HCT116 (cell line): ENCODE results near the gene CCDC74A. TPM values are rescaled to one million over a fixed set of nuclear protein-coding genes. Genes with fewer than 3 reads are reported as not detected.

Experiments
- ATAC-seq: fragments of 200-7000 bp; cut with Tn5 transposase; 2 replicates; pipeline ENCODE4 v1.9.1; 2020; ENCODE audit warnings: mild to moderate bottlenecking, moderate library complexity
- BruUV-seq: library from RNA; stranded (reverse); fragments of 400-500 nt; replicated peaks from 2 replicates; lab custom pipeline; 2021; lab: Mats Ljungman, UMichigan
- CTCF ChIA-PET: fragments of 300-600 bp; sonication (Branson Sonifier 250); formaldehyde crosslinking; loops from one replicate; lab custom pipeline; 2021; ENCODE audit warnings: antibody characterized with exemption; lab: Charles Lee
- POLR2A ChIA-PET: fragments of 300-600, 350-600 bp; sonication (Branson Sonifier 250); formaldehyde crosslinking; loops from one replicate; lab custom pipeline; 2021; ENCODE audit warnings: antibody characterized with exemption; lab: Charles Lee
- RAD21 ChIA-PET, 2 experiments: fragments of 300-600 bp; sonication (Branson Sonifier 250); formaldehyde crosslinking; loops; one replicate each; lab custom pipeline; 2023; ENCODE audit warnings: low total read pairs in 2 of 2; ENCODE audit not compliant: uncharacterized antibody in 2 of 2, unreplicated experiment in 2 of 2, low non-redundant PET in 1 of 2; lab: Charles Lee
- DNase-seq: peaks from one replicate; pipeline ENCODE4 v3.0.0-alpha.2; 2010; ENCODE audit warnings: low read depth, low spot score
- H2AFZ ChIP-seq: fragments of 200-600 bp; shearing (Covaris generic), sonication (generic); 2 replicates; pipeline ENCODE4 v1.6.1; 2017; ENCODE audit warnings: low read depth, mixed run types, mixed read lengths, antibody characterized with exemption, low read length; ENCODE audit not compliant: poor library complexity, severe bottlenecking
- H3K27ac ChIP-seq: 2 replicates; pipeline ENCODE4 v1.5.1; 2012; ENCODE audit warnings: low read depth, low read length
- H3K27me3 ChIP-seq: fragments of 200-600 bp; sonication (generic); 2 replicates; pipeline ENCODE4 v1.6.1; 2016; ENCODE audit warnings: mixed run types, low read length, mixed read lengths; ENCODE audit not compliant: insufficient read depth
- H3K36me3 ChIP-seq, 2 experiments: fragments of 200-500 bp in 1 of 2; fragments of 200-600 bp in 1 of 2; sonication (Bioruptor generic) in 1 of 2; sonication (generic) in 1 of 2; 2 replicates each; pipeline versions ENCODE4 v1.5.1 to v1.6.1; 2014 to 2016; ENCODE audit warnings: low read length in 2 of 2, inconsistent platforms in 1 of 2, mixed read lengths in 1 of 2, mixed run types in 1 of 2; ENCODE audit not compliant: insufficient read depth in 2 of 2, control insufficient read depth in 1 of 2
- H3K4me1 ChIP-seq, 2 experiments: fragments of 200-600 bp in 1 of 2; sonication (generic) in 1 of 2; 2 replicates each; pipeline versions ENCODE4 v1.5.1 to v1.6.1; 2012 to 2017; ENCODE audit warnings: low read length in 2 of 2, inconsistent platforms in 1 of 2, mild to moderate bottlenecking in 1 of 2, mixed read lengths in 1 of 2, mixed run types in 1 of 2, moderate library complexity in 1 of 2; ENCODE audit not compliant: insufficient read depth in 2 of 2, control insufficient read depth in 1 of 2
- H3K4me2 ChIP-seq: fragments of 200-600 bp; sonication (generic); 2 replicates; pipeline ENCODE4 v1.6.1; 2017; ENCODE audit warnings: mixed run types, low read length, mixed read lengths
- H3K4me3 ChIP-seq, 2 experiments: fragments of 200-600 bp in 1 of 2; sonication (generic) in 1 of 2; replicated peaks in 1 of 2; 2 replicates each; pipeline ENCODE4 v1.5.1; 2011 to 2016; ENCODE audit warnings: low read length in 2 of 2, control low read depth in 1 of 2, low read depth in 1 of 2, mild to moderate bottlenecking in 1 of 2, mixed read lengths in 1 of 2, mixed run types in 1 of 2
- H3K79me2 ChIP-seq: fragments of 200-600 bp; sonication (generic); 2 replicates; pipeline ENCODE4 v1.6.1; 2017; ENCODE audit warnings: mild to moderate bottlenecking, mixed run types, low read length, moderate library complexity, mixed read lengths; ENCODE audit not compliant: insufficient read depth
- H3K9ac ChIP-seq: fragments of 200-600 bp; sonication (generic); 2 replicates; pipeline ENCODE4 v1.6.1; 2016; ENCODE audit warnings: low read length, mixed read lengths
- H3K9me2 ChIP-seq: fragments of 200-600 bp; sonication (generic), shearing (Covaris generic); 2 replicates; pipeline ENCODE4 v1.6.1; 2017; ENCODE audit warnings: mixed run types, mild to moderate bottlenecking, moderate library complexity; ENCODE audit not compliant: insufficient read depth
- H3K9me3 ChIP-seq, 2 experiments: fragments of 200-500 bp in 1 of 2; fragments of 200-600 bp in 1 of 2; sonication (Bioruptor generic) in 1 of 2; sonication (generic) in 1 of 2; 2 replicates each; pipeline ENCODE4 v1.6.1; 2014 to 2017; ENCODE audit warnings: low read length in 2 of 2, mixed read lengths in 2 of 2, inconsistent platforms in 1 of 2, low read depth in 1 of 2, mild to moderate bottlenecking in 1 of 2, mixed run types in 1 of 2, moderate library complexity in 1 of 2; ENCODE audit not compliant: control insufficient read depth in 1 of 2, insufficient read depth in 1 of 2
- H4K20me1 ChIP-seq: fragments of 200-600 bp; sonication (generic), shearing (Covaris generic); 2 replicates; pipeline ENCODE4 v1.6.1; 2017; ENCODE audit warnings: mixed run types, mild to moderate bottlenecking, moderate library complexity; ENCODE audit not compliant: insufficient read depth
- ATF3 ChIP-seq: IDR thresholded peaks from 2 replicates; pipeline ENCODE4 v1.6.1; 2012
- CEBPB ChIP-seq: IDR thresholded peaks from 2 replicates; pipeline ENCODE4 v1.6.1; 2012; ENCODE audit warnings: low read depth
- CTCF ChIP-seq, 3 experiments: fragments of 200-600 bp in 1 of 3; sonication (generic) in 1 of 3; IDR thresholded peaks in 2 of 3; conservative IDR thresholded peaks in 1 of 3; 2 replicates each; pipeline ENCODE4 v1.5.1; 2012 to 2017; ENCODE audit warnings: low read depth in 2 of 3, low read length in 2 of 3, antibody characterized with exemption in 1 of 3, borderline replicate concordance in 1 of 3, control low read depth in 1 of 3, mild to moderate bottlenecking in 1 of 3, mixed read lengths in 1 of 3, mixed run types in 1 of 3, moderate library complexity in 1 of 3; ENCODE audit not compliant: insufficient read depth in 1 of 3
- EGR1 ChIP-seq: IDR thresholded peaks from 2 replicates; pipeline ENCODE4 v1.6.1; 2012; ENCODE audit warnings: low read depth
- ELF1 ChIP-seq: IDR thresholded peaks from 2 replicates; pipeline ENCODE4 v1.6.1; 2012; ENCODE audit warnings: low read depth, borderline replicate concordance
- EZH2 ChIP-seq: fragments of 200-600 bp; sonication (generic); IDR thresholded peaks from 2 replicates; pipeline ENCODE4 v1.6.1; 2017; ENCODE audit warnings: antibody characterized with exemption, mixed run types
- EZH2phosphoT487 ChIP-seq: fragments of 200-600 bp; IDR thresholded peaks from 2 replicates; pipeline ENCODE4 v1.6.1; 2018; ENCODE audit warnings: antibody characterized with exemption, borderline replicate concordance
- FOSL1 ChIP-seq: IDR thresholded peaks from 2 replicates; pipeline ENCODE4 v1.6.1; 2012; ENCODE audit warnings: low read depth
- JUND ChIP-seq: IDR thresholded peaks from 2 replicates; pipeline ENCODE4 v1.6.1; 2012
- MAX ChIP-seq: IDR thresholded peaks from 2 replicates; pipeline ENCODE4 v1.6.1; 2012
- POLR2AphosphoS5 ChIP-seq: IDR thresholded peaks from 2 replicates; pipeline ENCODE4 v1.6.1; 2011; ENCODE audit warnings: mild to moderate bottlenecking, low read depth, low read length, moderate library complexity
- RAD21 ChIP-seq: IDR thresholded peaks from 2 replicates; pipeline ENCODE4 v1.6.1; 2012; ENCODE audit warnings: low read depth, mild to moderate bottlenecking
- SIN3A ChIP-seq: IDR thresholded peaks from 2 replicates; pipeline ENCODE4 v1.6.1; 2012; ENCODE audit warnings: low read depth
- SP1 ChIP-seq: IDR thresholded peaks from 2 replicates; pipeline ENCODE4 v1.6.1; 2012; ENCODE audit warnings: low read depth
- SRF ChIP-seq: IDR thresholded peaks from 2 replicates; pipeline ENCODE4 v1.6.1; 2012; ENCODE audit warnings: low read depth
- TCF7L2 ChIP-seq: IDR thresholded peaks from 2 replicates; pipeline ENCODE4 v1.7.0; 2011; ENCODE audit warnings: borderline replicate concordance, inconsistent platforms; ENCODE audit not compliant: insufficient read depth, insufficient read length; ENCODE audit errors: extremely low read depth
- YY1 ChIP-seq: IDR thresholded peaks from 2 replicates; pipeline ENCODE4 v1.6.1; 2011; ENCODE audit warnings: low read length, low read depth, moderate library complexity, mild to moderate bottlenecking; ENCODE audit not compliant: insufficient replicate concordance; ENCODE audit errors: extremely low read depth
- ZFX ChIP-seq: fragments of 450-650 bp; IDR thresholded peaks from 2 replicates; pipeline ENCODE4 v1.6.1; 2017
- ZNF274 ChIP-seq: fragments of 200-500 bp; sonication (Bioruptor generic); IDR thresholded peaks from 2 replicates; pipeline ENCODE4 v1.6.1; 2014; ENCODE audit warnings: mild to moderate bottlenecking, low read depth, low read length, inconsistent platforms
- intact Hi-C: fragments of 100-400 bp; cut with micrococcal nuclease; formaldehyde crosslinking; loops from 2 replicates; pipeline ENCODE4 v1.10.0; 2022
- total RNA-seq: library from RNA; stranded (reverse); gene quantifications from one replicate; pipeline ENCODE4 v1.2.1, GENCODE V29; 2021; ENCODE audit not compliant: unreplicated experiment

The CCDC74A gene
- total RNA-seq, 1 experiment from 2014 or later, result 13.6 TPM

DNA sequence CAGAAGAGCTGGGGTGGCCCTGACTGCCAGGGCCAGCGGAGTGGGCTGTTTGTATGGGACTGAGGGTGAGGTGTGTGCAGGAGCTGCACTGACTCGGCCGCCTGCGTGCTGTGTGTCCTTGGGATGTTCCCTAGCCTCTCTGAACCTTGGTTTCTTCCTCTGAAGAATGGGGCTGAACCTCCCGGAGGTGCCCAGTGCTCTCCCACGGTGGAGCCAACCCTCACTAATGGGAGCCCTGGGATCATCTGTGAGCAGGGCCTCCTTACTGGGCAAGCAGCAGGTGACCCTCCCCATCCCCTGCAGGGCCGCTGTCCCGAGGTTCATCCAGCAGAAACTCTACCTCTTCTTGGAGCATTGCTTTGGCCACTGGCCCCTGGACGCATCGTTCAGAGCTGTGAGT is 11.7 kb upstream of the CCDC74A start:
- no peaks in the 10 kb centered on the region for H3K36me3 ChIP-seq
- no peaks in the 10 kb centered on the region for H4K20me1 ChIP-seq
- H3K4me2 ChIP-seq, result no peak overlapping the region
- no peaks in the 10 kb centered on the region for H3K9me3 ChIP-seq
- H3K9me2 ChIP-seq, result no peaks in the 10 kb centered on the region
- ChIA-PET CTCF (no interaction called here), RAD21 (no interaction called here), POLR2A (no interaction called here)
- H3K4me1 ChIP-seq, result no peaks in the 10 kb centered on the region
- TF ChIP-seq ZNF274, result no peak
- no peak for TF ChIP-seq POLR2AphosphoS5
- no peak for TF ChIP-seq ELF1
- TF ChIP-seq ATF3, result no peak
- TF ChIP-seq ZFX, result no peak
- TF ChIP-seq SP1, result no peak
- TF ChIP-seq SRF, result no peak
- TF ChIP-seq RAD21, result no peak
- TF ChIP-seq SIN3A, result no peak
- no peak for TF ChIP-seq YY1
- no peak for TF ChIP-seq EZH2phosphoT487
- TF ChIP-seq FOSL1, result no peak
- no peak for TF ChIP-seq CEBPB
- no peak for TF ChIP-seq EZH2
- no peak for TF ChIP-seq TCF7L2
- no peak for TF ChIP-seq EGR1
- TF ChIP-seq CTCF (IDR thresholded peaks at IDR 0.05 in 2 of 3, conservative IDR thresholded peaks at IDR 0.05 in 1 of 3; ENCODE audit: borderline replicate concordance in 1 of 3, insufficient read depth in 1 of 3, low read depth in 2 of 3, low read length in 2 of 3), result no peak
- TF ChIP-seq JUND, result no peak
- TF ChIP-seq MAX, result no peak
- H3K9ac ChIP-seq, result no peak overlapping the region
- BruUV-seq, result no TSS peak
- no peak overlapping the region for H2AFZ ChIP-seq
- ATAC-seq, result peak; percentile 12; the same call in 1 of the 2 replicates
- no peak overlapping the region for H3K27ac ChIP-seq
- H3K27me3 ChIP-seq, result no peaks in the 10 kb centered on the region
- H3K79me2 ChIP-seq, result no peaks in the 10 kb centered on the region
- intact Hi-C loops, result no loop called here
- H3K4me3 ChIP-seq, result no peak overlapping the region
- no peak for DNase-seq
